Neural cell (in vitro differentiated cells): ENCODE data around the gene DUSP7. TPM values are rescaled to one million over a fixed set of nuclear protein-coding genes. Genes with fewer than 3 reads are reported as not detected.

ENCODE experiments used
- H2AFZ ChIP-seq: fragments of 200-600, 300-800 bp; sonication (generic), shearing (Covaris generic); 2 replicates; pipeline ENCODE4 v1.6.0; 2014; ENCODE audit warnings: low read depth, mild to moderate bottlenecking, antibody characterized with exemption, low read length, moderate library complexity
- H3F3A ChIP-seq: fragments of 200-600 bp; shearing (Covaris generic); 2 replicates; pipeline ENCODE4 v1.6.1; 2016; ENCODE audit warnings: mild to moderate bottlenecking, moderate library complexity, mixed read lengths, antibody characterized with exemption, low read length; ENCODE audit not compliant: insufficient read depth, poor library complexity, severe bottlenecking
- H3K27ac ChIP-seq: fragments of 200-600, 300-800 bp; sonication (generic), shearing (Covaris generic); 2 replicates; pipeline ENCODE4 v1.5.1; 2014; ENCODE audit warnings: mild to moderate bottlenecking, low read length, moderate library complexity
- H3K27me3 ChIP-seq: fragments of 300-800, 200-600 bp; sonication (generic), shearing (Covaris generic); 2 replicates; pipeline ENCODE4 v1.6.0; 2014; ENCODE audit warnings: mild to moderate bottlenecking, low read depth, low read length, moderate library complexity; ENCODE audit not compliant: insufficient read depth
- H3K36me3 ChIP-seq: fragments of 300-800, 200-600 bp; sonication (generic), shearing (Covaris generic); 2 replicates; pipeline ENCODE4 v1.5.1; 2014; ENCODE audit warnings: mild to moderate bottlenecking, antibody characterized with exemption, low read length, moderate library complexity; ENCODE audit not compliant: insufficient read depth
- H3K4me2 ChIP-seq: fragments of 300-800, 200-600 bp; sonication (generic), shearing (Covaris generic); 2 replicates; pipeline ENCODE4 v1.6.0; 2014; ENCODE audit warnings: mild to moderate bottlenecking, low read length
- H3K4me3 ChIP-seq: fragments of 300-800, 200-600 bp; sonication (generic), shearing (Covaris generic); 2 replicates; pipeline ENCODE4 v1.5.1; 2014; ENCODE audit warnings: mild to moderate bottlenecking, low read length, moderate library complexity
- H3K79me2 ChIP-seq: fragments of 200-600 bp; shearing (Covaris generic); replicated peaks from 2 replicates; pipeline ENCODE4 v1.6.0; 2014; ENCODE audit warnings: mild to moderate bottlenecking, low read length, moderate library complexity; ENCODE audit not compliant: insufficient read depth
- H3K9ac ChIP-seq: fragments of 300-800, 200-600 bp; sonication (generic), shearing (Covaris generic); 2 replicates; pipeline ENCODE4 v1.6.1; 2016; ENCODE audit warnings: mild to moderate bottlenecking, low read length, mixed read lengths
- H3K9me2 ChIP-seq: fragments of 200-600 bp; shearing (Covaris generic); 2 replicates; pipeline ENCODE4 v1.6.1; 2016; ENCODE audit warnings: mild to moderate bottlenecking, low read length, mixed read lengths; ENCODE audit not compliant: insufficient read depth
- H3K9me3 ChIP-seq: fragments of 200-600, 300-800 bp; sonication (generic), shearing (Covaris generic); 2 replicates; pipeline ENCODE4 v1.6.1; 2016; ENCODE audit warnings: mild to moderate bottlenecking, mixed run types, low read length, moderate library complexity, mixed read lengths
- H4K20me1 ChIP-seq: fragments of 200-600 bp; shearing (Covaris generic); 2 replicates; pipeline ENCODE4 v1.6.1; 2016; ENCODE audit warnings: mild to moderate bottlenecking, mixed run types; ENCODE audit not compliant: insufficient read depth
- CTCF ChIP-seq: fragments of 450-650 bp; IDR thresholded peaks from 2 replicates; pipeline ENCODE4 v1.5.1; 2014; ENCODE audit warnings: antibody characterized with exemption, mild to moderate bottlenecking, moderate library complexity; ENCODE audit not compliant: poor library complexity, severe bottlenecking
- EP300 ChIP-seq: fragments of 450-650 bp; conservative IDR thresholded peaks from 2 replicates; pipeline ENCODE4 v1.6.1; 2014; ENCODE audit warnings: antibody characterized with exemption, mild to moderate bottlenecking, moderate library complexity; ENCODE audit not compliant: poor library complexity, severe bottlenecking
- EZH2 ChIP-seq: fragments of 200-600, 300-800 bp; shearing (Covaris generic), sonication (generic); IDR thresholded peaks from 2 replicates; pipeline ENCODE4 v1.6.1; 2014; ENCODE audit warnings: antibody characterized with exemption, low read length, borderline replicate concordance, mild to moderate bottlenecking; ENCODE audit not compliant: insufficient read depth, poor library complexity, severe bottlenecking
- MXI1 ChIP-seq: fragments of 450-650 bp; conservative IDR thresholded peaks from 2 replicates; pipeline ENCODE4 v1.6.1; 2014; ENCODE audit warnings: antibody characterized with exemption, mild to moderate bottlenecking; ENCODE audit not compliant: poor library complexity, severe bottlenecking
- POLR2AphosphoS5 ChIP-seq: IDR thresholded peaks from 2 replicates; pipeline ENCODE4 v1.6.1; 2012
- RAD21 ChIP-seq: fragments of 450-650 bp; conservative IDR thresholded peaks from 2 replicates; pipeline ENCODE4 v1.6.1; 2014; ENCODE audit warnings: antibody characterized with exemption, mild to moderate bottlenecking, moderate library complexity
- REST ChIP-seq: IDR thresholded peaks from 2 replicates; pipeline ENCODE4 v1.6.1; 2012; ENCODE audit warnings: borderline replicate concordance
- SMC3 ChIP-seq: fragments of 450-650 bp; conservative IDR thresholded peaks from 2 replicates; pipeline ENCODE4 v1.6.1; 2014; ENCODE audit warnings: antibody characterized with exemption, mild to moderate bottlenecking, moderate library complexity; ENCODE audit not compliant: poor library complexity
- TAF1 ChIP-seq: IDR thresholded peaks from 2 replicates; pipeline ENCODE4 v1.6.1; 2012; ENCODE audit warnings: low read depth
- polyA plus RNA-seq: library from polyadenylated mRNA; depleted of rRNA; stranded (reverse); fragments of >200 nt; gene quantifications from 2 replicates; pipeline ENCODE4 v1.2.3, GENCODE V29; 2014

Gene DUSP7
- polyA plus RNA-seq, 1 donor from 2014 or later, result 8.5 TPM

GRCh38 chr3:52102934-52103333 is 46.6 kb upstream of the DUSP7 start:
- no peak overlapping the region for H3K4me2 ChIP-seq
- no peaks in the 10 kb centered on the region for H3K9me3 ChIP-seq
- no peaks in the 10 kb centered on the region for H3F3A ChIP-seq
- H3K27ac ChIP-seq, result no peak overlapping the region
- H3K36me3 ChIP-seq, result no peaks in the 10 kb centered on the region
- H3K4me3 ChIP-seq, result no peak overlapping the region
- H3K9ac ChIP-seq, result no peak overlapping the region
- H4K20me1 ChIP-seq, result no peaks in the 10 kb centered on the region
- no peak overlapping the region for H2AFZ ChIP-seq
- H3K27me3 ChIP-seq, result no peaks in the 10 kb centered on the region
- H3K9me2 ChIP-seq, result no peaks in the 10 kb centered on the region
- no peaks in the 10 kb centered on the region for H3K79me2 ChIP-seq
- TF ChIP-seq EZH2, result no peak
- TF ChIP-seq POLR2AphosphoS5, result no peak
- TF ChIP-seq RAD21, result no peak
- TF ChIP-seq CTCF, result no peak
- no peak for TF ChIP-seq SMC3
- TF ChIP-seq EP300, result no peak
- no peak for TF ChIP-seq REST
- TF ChIP-seq MXI1, result no peak
- TF ChIP-seq TAF1, result no peak

GRCh38 chr3:52099001-52099401 is 42.6 kb upstream of the DUSP7 start:
- Histone ChIP-seq H3F3A (no peaks in the 10 kb centered on the region), H3K4me2 (no peak overlapping the region), H3K9ac (no peak overlapping the region), H3K27me3 (no peaks in the 10 kb centered on the region), H3K9me2 (no peaks in the 10 kb centered on the region), H3K27ac (no peak overlapping the region), H3K9me3 (no peaks in the 10 kb centered on the region), H2AFZ (no peak overlapping the region), H4K20me1 (no peaks in the 10 kb centered on the region), H3K4me3 (no peak overlapping the region), H3K79me2 (no peaks in the 10 kb centered on the region), H3K36me3 (no peaks in the 10 kb centered on the region)
- no peak for TF ChIP-seq CTCF
